Stimulated activated CD4-positive, alpha-beta T cell treated with anti-CD3 and anti-CD28 coated beads, TNF-alpha, amount 100 ng/mL, for 24 hours (primary cell): ENCODE data around the gene FRMPD3.
"Not testable (repeated sequence)": the region's sequence is repeated elsewhere in the genome, so short reads cannot be mapped to it uniquely, and the experiment has no call there.

Source experiments
- DNase-seq, 3 experiments: peaks; one replicate each; pipeline ENCODE4 v3.0.0-alpha.2; 2020; ENCODE audit warnings: low read depth in 3 of 3

Gene FRMPD3

DNA sequence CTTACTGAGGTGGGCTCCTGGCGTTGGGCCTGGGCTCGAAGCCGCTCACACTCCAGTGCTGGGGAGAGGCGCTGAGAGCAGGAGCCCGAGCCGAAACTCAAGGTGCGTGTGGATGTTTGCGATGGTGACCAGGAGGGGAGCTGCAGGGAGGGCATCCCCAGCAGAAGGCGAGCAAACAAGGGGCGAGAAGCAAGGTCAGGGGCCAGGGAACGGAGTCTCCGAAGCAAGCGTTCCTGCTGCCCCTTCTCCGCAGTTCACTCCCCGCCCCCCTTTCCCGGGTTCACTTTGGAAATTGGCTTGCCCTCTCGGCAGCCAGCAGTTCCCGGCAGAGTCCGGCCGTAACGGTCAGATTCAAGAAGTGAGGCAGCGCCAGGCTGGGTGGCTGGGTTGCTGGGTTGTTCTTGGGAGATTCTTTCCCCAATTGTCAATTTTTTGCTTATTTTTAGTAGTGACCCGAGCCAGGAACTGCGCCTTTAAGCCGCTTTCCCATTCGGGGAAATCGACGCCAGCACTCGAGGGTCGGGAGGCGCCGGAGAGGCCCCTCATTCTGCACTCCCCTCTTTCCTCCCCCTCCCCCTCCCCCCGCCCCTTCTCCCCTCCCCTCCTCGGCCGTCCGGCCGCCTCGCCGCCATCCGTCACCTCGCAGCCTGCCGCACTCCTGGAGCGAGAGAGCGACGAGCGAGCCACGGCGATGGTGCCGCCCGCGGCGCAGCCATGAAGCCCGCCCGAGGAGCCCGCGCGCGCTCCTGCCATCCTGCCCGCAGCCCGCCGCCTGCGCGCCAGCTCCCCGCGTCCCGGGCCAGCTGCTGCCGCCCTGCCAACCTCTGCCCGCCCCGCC, at the start of gene FRMPD3:
Gene FRMPD3, plus strand, starts transcription at position 655 of the 838 bp plus-strand sequence. CDS start 76,937 bp downstream, outside the sequence.
- no peak for DNase-seq

GRCh38 chrX:107420571-107420970, 28.9 kb upstream of the FRMPD3 start:
- no peak for DNase-seq

- no peak for DNase-seq
Observed at GRCh38 chrX:107421337-107421861, 28.1 kb upstream of the FRMPD3 start.

DNA sequence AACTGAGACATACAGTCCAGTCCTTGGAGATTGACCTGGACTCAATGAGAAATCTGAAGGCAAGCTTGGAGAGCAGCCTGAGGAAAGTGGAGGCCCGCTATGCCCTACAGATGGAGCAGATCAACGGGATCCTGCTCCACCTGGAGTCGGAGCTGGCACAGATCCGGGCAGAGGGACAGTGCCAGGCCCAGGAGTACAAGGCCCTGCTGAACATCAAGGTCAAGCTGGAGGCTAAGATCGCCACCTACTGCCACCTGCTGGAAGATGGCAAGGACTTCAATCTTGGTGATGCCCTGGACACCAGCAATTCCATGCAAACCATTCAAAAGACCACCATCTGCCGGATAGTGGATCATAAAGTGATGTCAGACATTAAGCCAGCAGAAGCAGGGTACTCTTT, 20.4 kb upstream of the FRMPD3 start:
- DNase-seq: no peak

- no peak for DNase-seq
Observed at GRCh38 chrX:107440187-107440586, 9.3 kb upstream of the FRMPD3 start.

DNA sequence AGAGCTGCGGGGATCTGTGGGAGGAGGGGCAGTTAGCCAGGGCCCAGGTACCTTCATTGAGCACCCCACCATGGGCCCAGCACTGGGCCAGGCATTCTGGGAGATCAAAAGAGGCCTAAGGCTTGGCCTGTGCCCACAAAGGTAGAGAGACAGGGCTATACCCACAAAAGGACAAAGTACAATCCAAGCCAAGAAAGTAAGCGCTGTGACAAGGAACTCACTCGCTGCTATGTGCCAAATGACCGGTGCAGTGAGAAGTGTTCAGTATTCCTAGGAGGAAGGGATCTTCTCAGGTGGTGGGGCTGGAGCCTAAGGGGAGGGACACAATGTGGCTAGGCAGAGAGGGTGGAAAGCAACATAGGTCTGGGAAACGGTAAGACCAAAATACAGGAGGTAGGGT, 8.8 kb upstream of the FRMPD3 start:
- DNase-seq: no peak

GRCh38 chrX:107442914-107443527, 6.4 kb upstream of the FRMPD3 start:
- DNase-seq: no peak

DNA sequence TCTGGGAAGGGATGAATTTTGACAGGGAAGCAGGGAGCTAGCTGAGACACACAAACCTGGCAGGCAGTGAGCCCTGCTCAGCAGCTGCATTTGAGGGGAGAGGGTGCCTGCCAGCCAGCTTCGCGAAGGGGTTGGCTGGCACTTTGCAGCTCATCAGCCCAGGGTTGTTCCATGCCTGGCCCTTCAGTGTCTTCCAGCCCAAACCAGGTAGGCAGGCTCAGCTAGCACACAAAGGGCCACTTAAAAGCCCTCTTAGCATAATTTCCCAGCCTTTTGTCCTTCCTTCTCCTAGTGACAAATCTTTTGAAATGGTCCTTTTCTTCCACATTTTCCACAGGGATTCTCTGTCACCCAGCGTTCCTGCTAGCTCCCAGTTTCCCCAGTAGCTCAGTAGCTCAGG, 4.3 kb upstream of the FRMPD3 start:
- DNase-seq: no peak

DNA sequence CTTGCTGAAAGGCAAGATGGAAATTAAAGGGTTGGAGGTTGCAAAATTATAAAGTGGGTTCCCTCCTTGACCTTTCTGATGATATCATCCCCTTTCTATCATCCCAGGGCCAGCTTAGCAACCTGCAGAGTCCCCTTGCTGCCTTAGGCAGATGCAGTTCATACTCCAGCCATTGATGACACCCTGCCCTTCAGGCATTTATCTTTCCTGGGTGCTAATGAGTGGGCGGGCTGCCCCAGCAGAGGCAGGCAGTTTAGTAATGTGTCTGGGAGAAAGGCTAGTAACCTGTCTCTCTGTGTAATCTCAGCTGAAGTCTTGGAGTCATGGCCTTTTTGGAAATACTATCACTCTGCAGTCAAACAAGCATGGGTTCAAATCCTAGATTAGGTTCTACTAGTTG, 3.8 kb upstream of the FRMPD3 start:
- no peak for DNase-seq

GRCh38 chrX:107447642-107448041, 1.8 kb upstream of the FRMPD3 start:
- DNase-seq: no peak

DNA sequence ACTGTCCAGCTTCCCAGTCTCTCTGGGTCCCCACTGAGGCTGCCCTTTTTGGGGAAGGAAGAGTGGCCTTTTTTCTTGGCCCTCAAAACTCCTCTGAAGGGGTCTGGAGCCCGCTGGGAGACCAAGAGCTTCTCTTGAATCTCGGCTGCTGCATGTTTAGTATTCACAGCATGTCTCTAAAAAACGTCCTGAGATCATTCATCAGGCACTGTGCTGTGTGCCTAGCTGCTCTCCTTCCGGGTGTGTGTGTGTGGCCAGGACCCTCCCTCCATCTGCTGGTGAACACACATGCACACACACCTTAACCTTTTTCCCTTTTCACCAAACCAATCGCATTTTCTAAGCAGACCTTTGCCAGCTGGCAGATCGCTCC, 841 bp upstream of the FRMPD3 start:
- no peak for DNase-seq

DNA sequence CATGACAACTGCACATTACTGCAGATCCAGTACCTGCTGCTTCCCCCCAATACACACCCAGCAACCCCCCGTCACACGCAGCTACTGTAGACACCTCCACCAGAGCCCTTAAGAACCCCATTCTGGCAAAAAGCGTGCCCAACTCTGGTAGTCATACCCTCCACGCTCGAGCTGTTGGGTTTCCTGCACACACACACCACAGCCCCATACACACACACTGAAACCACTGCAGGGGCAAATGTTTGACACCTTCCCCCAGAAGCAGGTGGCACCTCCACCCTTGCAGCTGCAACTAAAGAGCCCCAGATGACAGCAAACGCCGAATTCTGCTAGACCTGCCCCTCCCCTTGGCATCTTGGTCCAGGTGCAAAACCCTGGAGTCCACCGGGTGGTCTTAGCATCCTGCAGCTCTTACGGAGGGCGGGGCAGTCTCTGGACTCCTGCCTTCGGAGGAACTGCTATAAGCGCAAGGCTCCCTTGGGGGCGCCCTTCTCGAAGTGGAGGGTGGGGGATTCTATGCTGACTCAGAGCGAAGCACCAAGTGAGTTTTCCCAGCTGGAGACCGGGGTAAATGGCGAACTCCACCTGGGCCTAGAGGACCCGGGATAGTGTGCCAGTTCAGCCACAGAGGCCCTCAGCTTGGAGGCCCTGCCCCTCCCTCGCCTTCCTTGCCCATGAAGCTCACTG, 1.5 kb downstream of the FRMPD3 start:
- no peak for DNase-seq

DNA sequence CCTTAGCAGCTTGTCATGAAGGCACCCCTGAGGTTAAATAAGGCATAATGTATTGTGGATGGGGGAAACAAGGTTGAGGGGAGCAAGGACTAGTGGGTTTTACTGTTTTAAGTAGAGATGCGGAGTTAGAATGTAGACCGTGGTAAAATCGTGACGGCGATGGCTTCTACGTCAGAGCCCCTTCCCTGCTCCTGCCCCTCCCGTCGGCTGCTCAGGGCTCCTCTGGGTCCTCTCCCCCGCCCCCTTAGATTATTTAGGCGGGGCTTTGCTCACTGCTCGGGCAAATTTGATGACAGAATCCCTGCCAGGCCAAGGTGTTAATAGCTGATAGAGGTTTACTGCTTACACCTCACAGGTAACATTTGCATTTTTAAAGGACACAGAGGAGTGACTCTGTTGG, 2.3 kb downstream of the FRMPD3 start:
- DNase-seq: no peak

DNA sequence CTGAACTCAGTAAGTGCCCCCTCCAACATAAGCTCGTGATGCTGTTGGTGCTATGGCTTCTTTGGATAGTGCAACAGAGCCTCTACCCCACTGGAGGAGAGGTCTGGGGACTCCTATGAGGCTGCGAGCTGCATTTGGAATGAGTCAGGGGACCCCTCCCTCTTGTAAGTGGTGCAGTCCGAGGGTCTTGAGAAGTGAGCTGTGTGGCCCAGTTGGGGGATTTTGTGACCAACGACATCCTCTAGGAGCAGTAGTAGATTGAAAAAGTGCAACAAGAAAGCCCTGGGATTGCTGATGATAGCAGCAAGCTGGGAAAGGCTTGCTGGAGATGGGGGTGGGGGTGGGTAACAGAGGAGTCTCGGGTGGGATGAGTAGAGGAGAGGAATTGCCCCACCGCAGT, 3.1 kb downstream of the FRMPD3 start:
- no peak for DNase-seq

DNA sequence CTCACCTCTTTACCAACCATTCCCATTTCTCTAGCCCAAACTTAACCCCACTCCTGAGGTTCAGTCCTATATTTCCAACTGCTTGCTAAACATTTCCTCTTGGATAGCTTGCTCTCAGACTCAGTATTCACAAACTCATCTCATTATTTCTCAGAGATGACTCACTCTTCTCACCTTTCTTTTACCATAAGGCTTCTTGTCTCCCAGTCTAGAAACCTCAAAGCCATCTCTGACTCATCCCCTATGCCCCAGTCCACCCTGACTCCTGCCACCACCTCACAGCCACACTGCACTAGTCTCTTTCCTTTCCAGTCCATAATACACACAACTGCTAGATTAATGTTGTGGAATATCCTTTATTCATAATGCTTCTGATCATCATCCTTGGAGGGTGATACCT, 4.8 kb downstream of the FRMPD3 start:
- DNase-seq: no peak

- no peak for DNase-seq
Observed at GRCh38 chrX:107457289-107457688, 7.8 kb downstream of the FRMPD3 start.

- DNase-seq: no peak
Observed at GRCh38 chrX:107465932-107466620, 16.6 kb downstream of the FRMPD3 start.

GRCh38 chrX:107467271-107467670, 17.8 kb downstream of the FRMPD3 start:
- no peak for DNase-seq

DNA sequence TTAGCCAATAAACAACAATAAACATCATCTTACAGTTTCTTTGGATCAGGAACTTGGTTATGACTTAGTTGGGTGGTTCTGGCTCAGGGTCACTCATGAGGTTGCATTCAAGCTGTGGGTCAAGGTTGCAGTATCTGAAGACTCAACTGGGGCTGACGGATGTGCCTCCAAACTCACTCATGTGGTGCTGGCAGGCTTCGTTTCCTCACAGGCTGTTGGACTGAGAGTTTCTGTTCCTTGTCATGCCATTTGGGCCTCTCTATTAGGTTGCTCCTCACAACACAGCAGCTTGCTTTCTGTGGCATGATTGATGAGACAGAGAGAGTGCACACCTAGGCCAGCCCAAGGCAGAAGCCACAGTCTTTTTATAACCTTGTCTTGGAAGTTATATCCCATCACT, 20.7 kb downstream of the FRMPD3 start:
- DNase-seq: no peak

GRCh38 chrX:107470971-107471370, 21.5 kb downstream of the FRMPD3 start:
- DNase-seq: no peak

DNA sequence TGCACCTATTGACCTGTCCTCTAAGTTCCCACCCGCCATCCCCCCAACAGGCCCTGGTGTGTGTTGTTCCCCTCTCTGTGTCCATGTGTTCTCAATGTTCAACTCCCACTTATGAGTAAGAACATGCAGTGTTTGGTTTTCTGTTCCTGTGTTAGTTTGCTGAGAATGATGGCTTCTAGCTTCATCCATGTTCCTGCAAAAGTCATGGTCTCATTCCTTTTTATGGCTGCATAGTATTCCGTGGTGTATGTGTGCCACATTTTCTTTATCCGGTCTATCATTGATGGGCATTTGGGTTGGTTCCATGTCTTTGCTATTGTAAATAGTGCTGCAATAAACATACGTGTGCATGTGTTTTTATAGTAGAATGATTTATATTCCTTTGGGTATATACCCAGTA, 22.0 kb downstream of the FRMPD3 start:
- DNase-seq: not testable (repeated sequence)

DNA sequence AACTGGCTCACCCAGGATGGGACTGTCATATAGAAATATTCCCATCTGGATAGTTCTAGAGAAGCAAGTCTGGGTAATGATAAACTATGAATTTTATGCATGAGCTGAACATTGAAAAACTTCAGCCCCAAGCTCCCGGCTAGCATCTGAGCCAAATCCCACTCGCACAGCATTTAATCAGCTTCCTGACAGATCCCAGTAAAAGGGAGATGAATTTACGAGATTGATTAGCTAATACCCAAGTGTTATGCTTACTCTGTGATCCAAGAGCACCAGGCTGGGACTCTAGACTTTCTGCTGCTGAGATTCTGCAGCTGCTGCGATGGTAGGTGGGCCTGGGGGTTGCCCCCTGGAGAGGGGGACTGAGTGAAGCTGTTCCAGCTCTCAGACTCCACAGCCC, 28.0 kb downstream of the FRMPD3 start:
- DNase-seq: no peak
